ENCODE data around the gene TMED1. TPM values are rescaled to one million over a fixed set of nuclear protein-coding genes. Genes with fewer than 3 reads are reported as not detected.

Gene TMED1
- total and polyA plus RNA-seq, 2 experiments from 2014 or later, result 65.0 to 95.4 TPM

- H3K4me1 ChIP-seq (ENCODE audit: insufficient read depth), result no peaks in the 10 kb centered on the region
- no peaks in the 10 kb centered on the region for H3K36me3 ChIP-seq (replicated peaks; ENCODE audit: insufficient read depth, low read depth)
- DNase-seq (ENCODE audit: low spot score), result no peak
Measured at GRCh38 chr19:10797541-10798256, 38.3 kb downstream of the TMED1 start.

GRCh38 chr19:10797078-10797477 is 38.9 kb downstream of the TMED1 start:
- no peaks in the 10 kb centered on the region for H3K9me2 ChIP-seq (replicated peaks; ENCODE audit: insufficient read depth)
- H2AFZ ChIP-seq, result no peak overlapping the region
- no peak overlapping the region for H3K4me2 ChIP-seq
- H3K36me3 ChIP-seq (replicated peaks; ENCODE audit: insufficient read depth, low read depth), result no peaks in the 10 kb centered on the region
- no peak for DNase-seq (ENCODE audit: low spot score)
- no peaks in the 10 kb centered on the region for H3K4me1 ChIP-seq (ENCODE audit: insufficient read depth)
- WGBS (ENCODE audit: low lambda C conversion rate, missing lambda C conversion rate), result 89% methylated on average over 14 of the region's 14 CpGs
- no peaks in the 10 kb centered on the region for H4K20me1 ChIP-seq (ENCODE audit: insufficient read depth, poor library complexity, severe bottlenecking)
- no peaks in the 10 kb centered on the region for H3K9me3 ChIP-seq (ENCODE audit: low read depth)
- H3K27me3 ChIP-seq, result no peaks in the 10 kb centered on the region
- H3K27ac ChIP-seq, result no peak overlapping the region
- no peak overlapping the region for H3K4me3 ChIP-seq
- TF ChIP-seq, protein P1, sequence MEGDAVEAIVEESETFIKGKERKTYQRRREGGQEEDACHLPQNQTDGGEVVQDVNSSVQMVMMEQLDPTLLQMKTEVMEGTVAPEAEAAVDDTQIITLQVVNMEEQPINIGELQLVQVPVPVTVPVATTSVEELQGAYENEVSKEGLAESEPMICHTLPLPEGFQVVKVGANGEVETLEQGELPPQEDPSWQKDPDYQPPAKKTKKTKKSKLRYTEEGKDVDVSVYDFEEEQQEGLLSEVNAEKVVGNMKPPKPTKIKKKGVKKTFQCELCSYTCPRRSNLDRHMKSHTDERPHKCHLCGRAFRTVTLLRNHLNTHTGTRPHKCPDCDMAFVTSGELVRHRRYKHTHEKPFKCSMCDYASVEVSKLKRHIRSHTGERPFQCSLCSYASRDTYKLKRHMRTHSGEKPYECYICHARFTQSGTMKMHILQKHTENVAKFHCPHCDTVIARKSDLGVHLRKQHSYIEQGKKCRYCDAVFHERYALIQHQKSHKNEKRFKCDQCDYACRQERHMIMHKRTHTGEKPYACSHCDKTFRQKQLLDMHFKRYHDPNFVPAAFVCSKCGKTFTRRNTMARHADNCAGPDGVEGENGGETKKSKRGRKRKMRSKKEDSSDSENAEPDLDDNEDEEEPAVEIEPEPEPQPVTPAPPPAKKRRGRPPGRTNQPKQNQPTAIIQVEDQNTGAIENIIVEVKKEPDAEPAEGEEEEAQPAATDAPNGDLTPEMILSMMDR (IDR thresholded peaks at IDR 0.05; ENCODE audit: poor library complexity), result no peak
- TF ChIP-seq EZH2 (IDR thresholded peaks at IDR 0.05; ENCODE audit: borderline replicate concordance) (no peak), EZH2phosphoT487 (IDR thresholded peaks at IDR 0.05; ENCODE audit: low read depth, severe bottlenecking, unreplicated experiment) (no peak)
- H3K79me2 ChIP-seq, result no peaks in the 10 kb centered on the region

More at GRCh38 chr19:10797541-10798256, 38.3 kb downstream of the TMED1 start:
- Histone ChIP-seq H2AFZ (no peak overlapping the region), H3K9me2 (replicated peaks; ENCODE audit: insufficient read depth) (no peaks in the 10 kb centered on the region), H3K4me2 (no peak overlapping the region), H3K27me3 (no peaks in the 10 kb centered on the region), H3K27ac (no peak overlapping the region), H3K79me2 (no peaks in the 10 kb centered on the region), H3K9me3 (ENCODE audit: low read depth) (no peaks in the 10 kb centered on the region), H3K4me3 (no peak overlapping the region), H4K20me1 (ENCODE audit: insufficient read depth, poor library complexity, severe bottlenecking) (no peaks in the 10 kb centered on the region)
- WGBS (ENCODE audit: low lambda C conversion rate, missing lambda C conversion rate), result 91% methylated on average over 19 of the region's 19 CpGs
- TF ChIP-seq, protein P1 (IDR thresholded peaks at IDR 0.05; ENCODE audit: poor library complexity), result no peak
- TF ChIP-seq EZH2phosphoT487 (IDR thresholded peaks at IDR 0.05; ENCODE audit: low read depth, severe bottlenecking, unreplicated experiment) (no peak), EZH2 (IDR thresholded peaks at IDR 0.05; ENCODE audit: borderline replicate concordance) (no peak)

DNA sequence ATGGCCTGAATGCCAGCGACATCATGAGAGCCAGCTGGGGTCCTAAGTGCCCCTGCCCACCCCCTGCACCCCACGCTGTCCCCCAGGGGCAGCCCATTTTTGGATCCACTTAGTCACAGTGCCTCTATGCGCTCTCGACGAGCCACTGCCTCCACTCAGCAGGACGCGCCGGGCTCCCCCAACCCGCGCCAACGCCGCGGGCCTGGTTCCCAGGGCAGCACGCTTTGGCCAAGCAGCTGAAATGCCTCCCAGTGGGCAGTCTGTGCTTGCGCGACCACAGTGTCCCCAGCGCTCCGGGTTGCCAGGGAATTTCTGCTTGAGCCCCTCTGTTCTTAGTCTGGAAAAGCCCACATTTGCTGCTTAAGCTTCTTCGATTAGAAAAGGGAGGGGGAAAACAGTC is 39.4 kb downstream of the TMED1 start:
- H4K20me1 ChIP-seq (ENCODE audit: insufficient read depth, poor library complexity, severe bottlenecking), result no peaks in the 10 kb centered on the region
- H3K27ac ChIP-seq, result no peak overlapping the region
- DNase-seq (ENCODE audit: low spot score), result no peak
- H3K9me3 ChIP-seq (ENCODE audit: low read depth), result no peaks in the 10 kb centered on the region
- no peaks in the 10 kb centered on the region for H3K36me3 ChIP-seq (replicated peaks; ENCODE audit: insufficient read depth, low read depth)
- no peaks in the 10 kb centered on the region for H3K9me2 ChIP-seq (replicated peaks; ENCODE audit: insufficient read depth)
- no peaks in the 10 kb centered on the region for H3K79me2 ChIP-seq
- no peak overlapping the region for H3K4me3 ChIP-seq
- H3K27me3 ChIP-seq, result no peaks in the 10 kb centered on the region
- H3K4me2 ChIP-seq, result no peak overlapping the region
- H2AFZ ChIP-seq, result no peak overlapping the region
- TF ChIP-seq, protein P1 (IDR thresholded peaks at IDR 0.05; ENCODE audit: poor library complexity), result no peak
- 95% methylated on average over 19 of the region's 19 CpGs for WGBS (ENCODE audit: low lambda C conversion rate, missing lambda C conversion rate)
- H3K4me1 ChIP-seq (ENCODE audit: insufficient read depth), result no peaks in the 10 kb centered on the region
